NCI-H2107 (cell line): ENCODE results near the gene CSF3R.
A peak's percentile ranks its signal among the peaks of the same experiment; 100 is the strongest.

ENCODE experiments used
- DNase-seq: peaks from one replicate; lab custom pipeline; 2025; lab: John Stamatoyannopoulos, UW

CSF3R gene

GRCh38 chr1:36482724-36483388, at the start of gene CSF3R:
CSF3R (minus strand) TSS chr1:36482913; CDS start chr1:36479496, 3,417 bp downstream.
- DNase-seq, result no peak

- no peak for DNase-seq
These were observed 49.1 kb upstream of the CSF3R start for GRCh38 chr1:36531833-36532232.

DNA sequence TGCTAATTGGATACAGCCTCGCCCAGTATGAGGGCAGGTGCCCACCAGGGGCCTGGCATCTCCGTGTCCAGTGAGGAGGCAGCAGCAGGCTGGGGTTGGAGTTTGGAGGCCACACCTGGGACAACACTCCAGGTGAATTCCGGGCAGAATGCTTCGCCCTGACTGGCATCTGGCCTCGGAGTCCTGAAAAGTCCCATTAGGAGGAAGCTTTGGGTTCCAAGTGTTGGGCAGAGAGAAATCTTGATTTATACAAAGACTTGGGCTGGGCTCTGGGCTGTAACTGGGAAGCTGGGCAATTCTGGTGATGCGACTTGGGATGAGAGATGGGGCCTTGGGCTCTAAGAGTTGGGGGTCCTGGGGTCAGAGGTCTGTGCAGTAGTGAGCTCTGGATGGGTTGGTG, 48.1 kb upstream of the CSF3R start:
- no peak for DNase-seq

DNA sequence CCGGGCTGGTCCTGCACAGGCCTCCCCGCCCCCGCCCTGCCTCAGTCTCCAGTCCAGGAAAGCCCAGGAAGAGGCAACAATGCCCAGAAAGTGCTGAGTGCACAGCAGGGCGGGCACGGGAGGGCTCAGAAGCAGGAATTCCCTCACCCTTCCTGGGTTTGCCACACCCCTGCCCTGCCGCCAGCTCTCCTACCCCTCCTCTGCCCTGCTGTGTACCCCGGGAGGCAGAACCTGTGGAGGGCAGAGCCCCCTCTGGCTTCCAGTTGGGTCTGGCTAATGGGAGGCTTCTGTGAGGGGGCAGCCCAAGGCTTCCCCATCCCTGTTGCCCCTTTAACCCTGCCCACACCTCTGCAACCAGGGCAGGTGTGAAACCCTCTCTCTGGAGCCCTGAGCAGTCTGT, 47.5 kb upstream of the CSF3R start:
- DNase-seq, result no peak

- DNase-seq, result no peak
These were observed 47.1 kb upstream of the CSF3R start for GRCh38 chr1:36529769-36530260.

DNA sequence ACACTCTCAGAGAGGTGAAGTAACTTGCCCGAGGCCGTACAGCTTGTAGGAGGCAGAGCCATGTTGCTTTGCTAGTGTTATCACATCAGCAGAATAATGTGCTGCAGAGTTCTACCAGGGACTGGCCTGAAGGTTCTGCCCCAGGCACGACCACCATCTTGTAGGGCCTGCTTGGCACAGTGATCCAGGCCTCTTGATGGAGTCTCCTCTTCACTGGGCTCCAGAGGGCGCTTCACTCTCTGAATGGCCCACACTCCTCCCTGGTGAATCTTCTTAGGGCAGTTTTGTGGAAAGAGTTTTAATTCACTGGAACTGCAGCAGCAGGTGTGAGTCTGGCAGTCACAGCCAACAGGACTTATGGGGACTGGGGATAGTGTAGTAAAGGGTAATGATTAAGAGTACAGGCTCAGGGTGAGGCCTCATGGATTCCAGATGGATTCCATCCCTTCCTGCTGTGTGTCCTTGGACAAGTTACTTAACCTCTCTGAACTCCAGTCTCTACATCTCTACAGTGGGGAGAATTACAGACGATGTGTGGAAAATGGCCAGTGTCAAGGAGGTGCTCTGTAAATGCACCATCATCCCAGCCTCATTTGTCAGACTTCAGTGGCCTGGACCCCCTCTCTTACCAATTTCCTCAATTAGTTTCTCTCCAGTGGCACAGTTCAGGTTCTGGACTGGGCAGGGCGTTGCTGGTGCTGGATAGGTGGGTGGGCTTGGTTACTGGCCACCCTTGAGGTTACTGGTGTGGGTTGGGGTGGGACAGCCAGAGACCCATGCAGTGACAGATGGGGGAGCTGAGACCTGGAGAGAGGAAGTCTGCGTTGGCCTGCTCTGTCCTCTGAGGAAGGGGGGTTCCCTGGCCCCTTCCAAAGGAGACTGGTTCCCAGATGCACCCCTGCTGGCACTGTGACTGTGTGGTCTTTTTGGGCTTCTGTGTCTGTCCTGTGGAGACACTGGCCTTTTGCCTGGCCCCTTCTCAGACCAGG, 45.9 kb upstream of the CSF3R start:
- no peak for DNase-seq

DNA sequence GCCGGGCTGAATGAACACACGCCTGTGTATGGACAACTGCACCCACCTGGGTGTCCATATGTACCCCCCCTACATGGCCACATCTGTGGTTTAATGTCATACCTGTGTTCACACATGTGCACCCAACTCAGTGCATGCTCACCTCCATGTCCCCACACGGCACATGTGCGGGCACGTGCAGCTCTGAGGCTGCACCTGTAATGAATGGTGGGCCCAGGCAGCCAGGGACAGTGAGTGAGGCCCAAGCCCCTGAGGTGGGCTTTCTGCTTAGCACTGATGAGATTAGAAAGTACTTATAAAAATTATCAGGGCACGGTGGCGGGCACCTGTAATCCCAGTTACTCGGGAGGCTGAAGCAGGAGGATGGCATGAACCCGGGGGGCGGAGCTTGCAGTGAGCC, 42.5 kb upstream of the CSF3R start:
- no peak for DNase-seq

DNA sequence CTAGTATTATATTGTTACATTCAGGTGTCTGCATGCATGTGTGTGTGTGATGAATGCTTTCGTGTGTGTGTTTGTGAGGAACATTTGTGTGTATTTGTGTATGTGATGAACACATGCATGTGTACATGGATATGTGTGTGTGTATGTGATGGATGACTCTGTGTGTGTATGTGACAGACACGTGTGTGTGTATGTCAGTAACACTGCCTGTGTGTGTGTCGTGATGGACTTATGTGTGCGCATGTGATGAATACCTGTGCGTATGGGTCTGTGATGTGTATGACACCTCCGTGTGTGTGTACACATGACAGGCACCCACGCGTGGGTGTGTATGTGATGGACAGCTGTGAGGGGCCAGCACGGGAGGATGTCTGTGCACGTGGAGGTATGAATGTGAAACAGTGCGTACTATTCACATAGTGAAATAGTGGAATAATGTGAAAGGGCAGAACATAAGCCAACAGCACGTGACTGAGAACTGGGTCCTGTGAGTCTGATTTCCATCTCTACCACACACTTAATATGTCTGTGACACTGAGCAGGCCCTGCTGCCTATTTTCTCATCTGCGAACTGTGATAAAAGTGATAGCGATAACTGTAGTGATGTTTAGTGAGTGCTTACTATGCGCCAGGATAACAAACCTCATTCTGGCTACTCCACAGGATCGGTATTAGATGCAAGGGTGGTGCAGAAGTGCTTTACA, 41.8 kb upstream of the CSF3R start:
- no peak for DNase-seq

DNA sequence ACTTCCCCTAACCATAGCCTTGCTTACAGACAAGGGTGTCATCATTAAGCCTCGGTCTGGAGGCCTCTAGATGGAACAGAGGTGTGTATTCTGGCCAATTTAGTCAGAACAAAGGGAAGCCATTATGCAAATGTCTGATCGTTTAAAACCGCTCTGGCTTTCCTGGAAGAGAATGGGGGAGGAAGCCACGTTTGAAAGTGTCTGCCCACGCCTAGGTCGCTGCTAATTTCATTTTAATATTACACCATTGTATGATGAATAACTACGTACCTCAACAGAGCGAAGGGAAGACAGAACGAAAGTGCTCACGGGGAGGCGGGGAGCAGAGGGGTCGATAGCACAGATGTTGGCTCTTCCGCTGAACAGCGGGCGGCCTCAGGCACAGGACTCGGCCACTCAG, 41.1 kb upstream of the CSF3R start:
- DNase-seq, result no peak

GRCh38 chr1:36523230-36523495, 40.5 kb upstream of the CSF3R start:
- no peak for DNase-seq

GRCh38 chr1:36522461-36523229, 39.9 kb upstream of the CSF3R start:
- DNase-seq, result no peak

GRCh38 chr1:36522021-36522420, 39.3 kb upstream of the CSF3R start:
- DNase-seq, result no peak

GRCh38 chr1:36520771-36521420, 38.2 kb upstream of the CSF3R start:
- peak; percentile 58 for DNase-seq

DNA sequence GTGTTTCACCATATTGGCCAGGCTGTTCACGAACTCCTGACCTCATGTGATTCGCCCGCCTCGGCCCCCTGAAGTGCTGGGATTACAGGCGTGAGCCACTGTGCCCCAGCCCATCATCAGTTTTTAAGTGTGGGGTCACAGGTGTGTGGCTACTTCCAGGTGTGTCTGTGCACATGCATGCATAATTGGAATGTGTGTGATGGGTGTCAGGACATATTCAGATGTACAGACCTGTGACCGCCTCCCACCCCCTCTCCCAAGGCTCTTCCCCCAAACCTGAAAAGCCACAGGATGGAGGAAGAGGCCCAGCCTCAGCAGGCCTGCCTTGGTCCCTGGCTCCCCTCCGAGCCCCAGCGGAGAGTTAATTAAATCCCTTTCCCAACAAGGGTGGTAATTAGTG, 37.3 kb upstream of the CSF3R start:
- DNase-seq, result no peak

GRCh38 chr1:36517011-36517771, 34.5 kb upstream of the CSF3R start:
- DNase-seq, result no peak

DNA sequence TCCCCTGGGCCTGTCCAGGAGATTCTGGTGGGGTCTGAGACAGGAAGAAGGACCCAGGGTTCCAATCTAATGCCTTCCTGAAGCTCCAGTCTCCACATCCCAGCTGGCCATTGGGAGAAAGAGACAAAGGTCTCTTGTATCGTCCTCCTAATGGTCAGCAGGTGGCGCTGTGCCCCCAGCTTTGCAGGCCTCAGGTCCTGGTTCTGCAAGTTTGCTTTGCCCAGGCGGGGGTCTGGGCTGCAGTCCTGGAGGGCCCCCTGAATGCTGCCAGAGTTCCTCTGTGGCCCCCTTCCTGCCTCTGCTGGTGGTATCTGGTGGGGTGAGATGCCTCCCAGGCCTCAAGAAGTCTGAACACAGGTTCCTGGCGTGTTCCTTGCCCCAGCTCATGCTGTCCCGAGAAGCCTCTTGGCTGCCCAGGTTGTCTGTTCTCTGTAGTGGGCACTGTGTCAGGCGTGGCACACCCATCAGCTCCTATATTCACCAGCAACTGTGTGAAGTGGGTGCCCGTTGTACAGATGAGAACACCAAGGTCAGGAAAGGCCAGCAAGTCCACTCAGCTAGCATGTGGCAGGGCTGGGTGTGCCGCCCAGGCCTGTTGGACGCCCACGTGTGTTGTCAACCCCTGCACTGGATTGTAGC, 33.8 kb upstream of the CSF3R start:
- peak; percentile 46 for DNase-seq

GRCh38 chr1:36515315-36516138, 32.8 kb upstream of the CSF3R start:
- DNase-seq, result no peak

DNA sequence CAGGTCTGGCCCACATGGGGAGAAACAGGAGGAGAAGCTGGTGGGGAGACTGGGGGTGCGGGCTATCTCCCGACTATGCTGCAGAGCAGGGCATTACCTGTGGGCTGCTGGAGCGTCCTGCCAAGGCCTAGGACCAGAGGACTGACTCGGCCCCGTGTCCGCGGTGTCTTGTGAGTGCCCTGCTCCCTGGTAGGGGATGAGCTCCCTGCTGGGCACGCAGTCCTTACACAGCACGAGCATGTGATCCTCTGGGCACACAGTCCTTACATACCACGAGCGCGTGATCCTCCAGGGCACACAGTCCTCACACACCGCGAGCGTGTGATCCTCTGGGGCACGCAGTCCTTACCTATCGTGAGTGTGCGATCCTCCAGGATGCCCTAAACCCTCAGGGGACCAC, 31.8 kb upstream of the CSF3R start:
- no peak for DNase-seq
